Measurements from ENCODE around the gene BBS9. TPM values are rescaled to one million over a fixed set of nuclear protein-coding genes. Genes with fewer than 3 reads are reported as not detected.

Gene BBS9
- total and polyA plus RNA-seq, 2 donors (not counting 3 experiments of a cell fraction or from before 2014, with no cell fraction given): 5.7 to 17.4 TPM

DNA sequence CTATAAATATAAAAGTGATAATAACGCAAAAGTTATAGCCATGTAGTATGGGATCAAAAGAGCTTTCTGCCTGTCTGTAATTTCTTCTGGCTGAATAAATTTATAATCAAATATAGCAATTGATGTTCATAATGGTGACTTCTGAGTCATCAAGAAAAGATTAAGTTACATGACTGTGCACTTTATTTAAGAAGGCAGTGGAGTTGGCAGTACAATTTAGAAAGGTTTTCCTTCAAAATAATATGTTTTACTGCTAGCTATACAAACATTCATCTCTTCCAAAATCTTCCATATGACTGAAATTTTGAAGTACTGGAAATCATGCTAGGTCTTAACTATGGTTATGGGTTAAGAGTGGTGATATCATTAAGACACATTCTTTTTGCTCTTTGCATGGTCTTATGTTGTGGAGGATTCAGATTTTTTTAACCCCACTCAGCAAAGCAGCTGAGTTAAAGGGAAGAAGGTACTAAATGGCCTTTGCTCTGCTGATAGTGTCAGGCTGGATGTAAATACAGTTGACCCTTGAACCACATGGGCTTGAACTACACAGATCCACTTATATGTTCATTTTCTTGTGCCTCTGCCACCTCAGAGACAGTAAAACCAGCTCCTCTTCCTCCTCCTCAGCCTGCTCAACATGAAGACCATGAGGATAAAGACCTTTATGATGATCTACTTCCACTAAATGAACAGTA is 323.6 kb downstream of the BBS9 start:
- H3K36me3 ChIP-seq (ENCODE audit: control insufficient read depth in 2 of 2, extremely low read depth in 1 of 2, insufficient read depth in 2 of 2, low read length in 2 of 2): no peaks in the 10 kb centered on the region
- ChIA-PET POLR2A (no interaction called here), CTCF (interaction anchor here (1.5 kb wide), 1 partner anchor 480 kb away, joined by 3 read pairs; no protein-coding TSS in a partner anchor)
- H3K4me2 ChIP-seq (ENCODE audit: insufficient read depth, low read length): no peak overlapping the region
- H3K9ac ChIP-seq (replicated peaks; ENCODE audit: extremely low read depth, insufficient read depth, low read length): no peak overlapping the region
- H3K9me1 ChIP-seq (replicated peaks; ENCODE audit: control insufficient read depth, extremely low read depth, insufficient read depth, low read length): no peaks in the 10 kb centered on the region
- H4K20me1 ChIP-seq (replicated peaks; ENCODE audit: control insufficient read depth, extremely low read depth, insufficient read depth, low read length): no peaks in the 10 kb centered on the region
- dilution Hi-C loops (cut with MboI; ENCODE audit: extremely low pct_ligation_motif_present, low sequenced_read_pairs) (no loop called here), intact Hi-C loops (cut with micrococcal nuclease) (no loop called here)
- H2AFZ ChIP-seq (ENCODE audit: low read depth, low read length): no peak overlapping the region
- no peak overlapping the region for H3K27ac ChIP-seq (ENCODE audit: insufficient read depth, low read depth, low read length)
- TF ChIP-seq POLR2A (IDR thresholded peaks at IDR 0.05; ENCODE audit: low read depth, low read length) (no peak), MYC (IDR thresholded peaks at IDR 0.05; ENCODE audit: low read depth, low read length) (no peak)
- BruUV-seq (replicated peaks): no TSS peak
- H3K4me3 ChIP-seq (replicated peaks in 1 of 3; ENCODE audit: insufficient read depth in 1 of 3, low read depth in 1 of 3, low read length in 3 of 3): no peak overlapping the region
- no peaks in the 10 kb centered on the region for H3K9me3 ChIP-seq (replicated peaks; ENCODE audit: control insufficient read depth, insufficient read depth, low read length)
- H3K27me3 ChIP-seq (ENCODE audit: control insufficient read depth in 2 of 2, insufficient read depth in 2 of 2, low read length in 2 of 2): no peaks in the 10 kb centered on the region
- FAIRE-seq: no peak
- no peaks in the 10 kb centered on the region for H3K79me2 ChIP-seq (ENCODE audit: control insufficient read depth, insufficient read depth, low read length)
- H3K4me1 ChIP-seq (ENCODE audit: control insufficient read depth, extremely low read depth, insufficient read depth, low read length): no peaks in the 10 kb centered on the region
- no peak for DNase-seq (ENCODE audit: low read depth, low spot score)

DNA sequence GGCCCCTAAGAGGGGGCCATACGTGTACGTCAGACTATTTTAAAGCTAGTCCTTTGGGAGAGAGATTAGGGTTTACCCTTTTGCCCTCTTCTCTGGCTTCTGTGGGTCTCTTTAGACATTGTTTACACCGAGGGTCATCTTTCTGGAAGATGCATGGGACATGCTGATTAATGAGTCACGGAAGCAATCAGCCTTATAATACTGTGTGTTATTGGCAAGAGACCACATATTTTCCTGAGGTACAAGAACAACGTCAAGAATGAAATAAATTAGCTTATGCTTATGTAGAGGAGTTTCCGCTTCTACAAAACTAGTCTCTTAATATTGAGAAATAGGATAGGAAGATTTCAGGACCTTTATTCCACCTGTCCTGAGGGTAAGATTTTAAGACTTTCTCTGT is 327.7 kb downstream of the BBS9 start:
- H3K27me3 ChIP-seq (ENCODE audit: control insufficient read depth in 2 of 2, insufficient read depth in 2 of 2, low read length in 2 of 2): no peaks in the 10 kb centered on the region
- intact Hi-C loops (cut with micrococcal nuclease) (no loop called here), dilution Hi-C loops (cut with MboI; ENCODE audit: extremely low pct_ligation_motif_present, low sequenced_read_pairs) (no loop called here)
- ChIA-PET POLR2A (no interaction called here), CTCF (interaction anchor here (1.0 kb wide), 1 partner anchor 213 kb away, joined by 3 read pairs; no protein-coding TSS in a partner anchor)
- no peaks in the 10 kb centered on the region for H4K20me1 ChIP-seq (replicated peaks; ENCODE audit: control insufficient read depth, extremely low read depth, insufficient read depth, low read length)
- no TSS peak for BruUV-seq (replicated peaks)
- H3K4me2 ChIP-seq (ENCODE audit: insufficient read depth, low read length): no peak overlapping the region
- H3K9me3 ChIP-seq (replicated peaks; ENCODE audit: control insufficient read depth, insufficient read depth, low read length): no peaks in the 10 kb centered on the region
- TF ChIP-seq EZH2 (IDR thresholded peaks at IDR 0.05; ENCODE audit: borderline replicate concordance, low read depth, low read length, severe bottlenecking): no peak
- TF ChIP-seq, protein P1, sequence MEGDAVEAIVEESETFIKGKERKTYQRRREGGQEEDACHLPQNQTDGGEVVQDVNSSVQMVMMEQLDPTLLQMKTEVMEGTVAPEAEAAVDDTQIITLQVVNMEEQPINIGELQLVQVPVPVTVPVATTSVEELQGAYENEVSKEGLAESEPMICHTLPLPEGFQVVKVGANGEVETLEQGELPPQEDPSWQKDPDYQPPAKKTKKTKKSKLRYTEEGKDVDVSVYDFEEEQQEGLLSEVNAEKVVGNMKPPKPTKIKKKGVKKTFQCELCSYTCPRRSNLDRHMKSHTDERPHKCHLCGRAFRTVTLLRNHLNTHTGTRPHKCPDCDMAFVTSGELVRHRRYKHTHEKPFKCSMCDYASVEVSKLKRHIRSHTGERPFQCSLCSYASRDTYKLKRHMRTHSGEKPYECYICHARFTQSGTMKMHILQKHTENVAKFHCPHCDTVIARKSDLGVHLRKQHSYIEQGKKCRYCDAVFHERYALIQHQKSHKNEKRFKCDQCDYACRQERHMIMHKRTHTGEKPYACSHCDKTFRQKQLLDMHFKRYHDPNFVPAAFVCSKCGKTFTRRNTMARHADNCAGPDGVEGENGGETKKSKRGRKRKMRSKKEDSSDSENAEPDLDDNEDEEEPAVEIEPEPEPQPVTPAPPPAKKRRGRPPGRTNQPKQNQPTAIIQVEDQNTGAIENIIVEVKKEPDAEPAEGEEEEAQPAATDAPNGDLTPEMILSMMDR (IDR thresholded peaks at IDR 0.05; ENCODE audit: extremely low read depth in 1 of 2, insufficient read depth in 1 of 2, low read depth in 1 of 2, low read length in 2 of 2): no peak
- no peak for TF ChIP-seq GATA2 (IDR thresholded peaks at IDR 0.05; ENCODE audit: insufficient read depth, insufficient read length, low read depth, low read length)
- no peak for TF ChIP-seq POLR2AphosphoS5 (IDR thresholded peaks at IDR 0.05; ENCODE audit: insufficient read depth, low read depth, low read length)
- TF ChIP-seq MYC (IDR thresholded peaks at IDR 0.05; ENCODE audit: low read depth, low read length): no peak
- no peak for TF ChIP-seq FOS (IDR thresholded peaks at IDR 0.05; ENCODE audit: borderline replicate concordance, insufficient read depth, low read length)
- TF ChIP-seq POLR2A (IDR thresholded peaks at IDR 0.05; ENCODE audit: low read depth, low read length): no peak
- TF ChIP-seq JUN (IDR thresholded peaks at IDR 0.05; ENCODE audit: borderline replicate concordance, insufficient read depth, insufficient read length, low read depth): no peak
- TF ChIP-seq, protein P2, sequence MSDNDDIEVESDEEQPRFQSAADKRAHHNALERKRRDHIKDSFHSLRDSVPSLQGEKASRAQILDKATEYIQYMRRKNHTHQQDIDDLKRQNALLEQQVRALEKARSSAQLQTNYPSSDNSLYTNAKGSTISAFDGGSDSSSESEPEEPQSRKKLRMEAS (IDR thresholded peaks at IDR 0.05; ENCODE audit: insufficient read depth, insufficient read length): no peak
- no peak overlapping the region for H2AFZ ChIP-seq (ENCODE audit: low read depth, low read length)
- no peak overlapping the region for H3K27ac ChIP-seq (ENCODE audit: insufficient read depth, low read depth, low read length)
- FAIRE-seq (no peak), DNase-seq (ENCODE audit: low read depth, low spot score) (no peak)
- no peaks in the 10 kb centered on the region for H3K79me2 ChIP-seq (ENCODE audit: control insufficient read depth, insufficient read depth, low read length)
- H3K36me3 ChIP-seq (ENCODE audit: control insufficient read depth in 2 of 2, extremely low read depth in 1 of 2, insufficient read depth in 2 of 2, low read length in 2 of 2): no peaks in the 10 kb centered on the region
- no peak overlapping the region for H3K9ac ChIP-seq (replicated peaks; ENCODE audit: extremely low read depth, insufficient read depth, low read length)
- no peak overlapping the region for H3K4me3 ChIP-seq (replicated peaks in 1 of 3; ENCODE audit: insufficient read depth in 1 of 3, low read depth in 1 of 3, low read length in 3 of 3)
- no peaks in the 10 kb centered on the region for H3K9me1 ChIP-seq (replicated peaks; ENCODE audit: control insufficient read depth, extremely low read depth, insufficient read depth, low read length)
- no peaks in the 10 kb centered on the region for H3K4me1 ChIP-seq (ENCODE audit: control insufficient read depth, extremely low read depth, insufficient read depth, low read length)

All from endothelial cell of umbilical vein (primary cell).